ENCODE results near the gene GPM6B.

GPM6B gene

GRCh38 chrX:13778916-13779315, 38.0 kb downstream of the GPM6B start:
- Histone ChIP-seq H3K27ac (ENCODE audit: poor library complexity, severe bottlenecking) (no peak overlapping the region), H3K4me3 (ENCODE audit: severe bottlenecking) (no peak overlapping the region), H3K27me3 (ENCODE audit: insufficient read depth, poor library complexity, severe bottlenecking) (no peaks in the 10 kb centered on the region), H3K4me1 (ENCODE audit: insufficient read depth, poor library complexity, severe bottlenecking) (no peaks in the 10 kb centered on the region), H3K9me3 (ENCODE audit: severe bottlenecking) (no peaks in the 10 kb centered on the region), H3K36me3 (ENCODE audit: low read depth) (no peaks in the 10 kb centered on the region)
- TF ChIP-seq, protein P1, sequence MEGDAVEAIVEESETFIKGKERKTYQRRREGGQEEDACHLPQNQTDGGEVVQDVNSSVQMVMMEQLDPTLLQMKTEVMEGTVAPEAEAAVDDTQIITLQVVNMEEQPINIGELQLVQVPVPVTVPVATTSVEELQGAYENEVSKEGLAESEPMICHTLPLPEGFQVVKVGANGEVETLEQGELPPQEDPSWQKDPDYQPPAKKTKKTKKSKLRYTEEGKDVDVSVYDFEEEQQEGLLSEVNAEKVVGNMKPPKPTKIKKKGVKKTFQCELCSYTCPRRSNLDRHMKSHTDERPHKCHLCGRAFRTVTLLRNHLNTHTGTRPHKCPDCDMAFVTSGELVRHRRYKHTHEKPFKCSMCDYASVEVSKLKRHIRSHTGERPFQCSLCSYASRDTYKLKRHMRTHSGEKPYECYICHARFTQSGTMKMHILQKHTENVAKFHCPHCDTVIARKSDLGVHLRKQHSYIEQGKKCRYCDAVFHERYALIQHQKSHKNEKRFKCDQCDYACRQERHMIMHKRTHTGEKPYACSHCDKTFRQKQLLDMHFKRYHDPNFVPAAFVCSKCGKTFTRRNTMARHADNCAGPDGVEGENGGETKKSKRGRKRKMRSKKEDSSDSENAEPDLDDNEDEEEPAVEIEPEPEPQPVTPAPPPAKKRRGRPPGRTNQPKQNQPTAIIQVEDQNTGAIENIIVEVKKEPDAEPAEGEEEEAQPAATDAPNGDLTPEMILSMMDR (IDR thresholded peaks at IDR 0.05; ENCODE audit: poor library complexity, severe bottlenecking): no peak
- no peak for DNase-seq (ENCODE audit: low spot score)
- ATAC-seq (ENCODE audit: low read depth): no peak

DNA sequence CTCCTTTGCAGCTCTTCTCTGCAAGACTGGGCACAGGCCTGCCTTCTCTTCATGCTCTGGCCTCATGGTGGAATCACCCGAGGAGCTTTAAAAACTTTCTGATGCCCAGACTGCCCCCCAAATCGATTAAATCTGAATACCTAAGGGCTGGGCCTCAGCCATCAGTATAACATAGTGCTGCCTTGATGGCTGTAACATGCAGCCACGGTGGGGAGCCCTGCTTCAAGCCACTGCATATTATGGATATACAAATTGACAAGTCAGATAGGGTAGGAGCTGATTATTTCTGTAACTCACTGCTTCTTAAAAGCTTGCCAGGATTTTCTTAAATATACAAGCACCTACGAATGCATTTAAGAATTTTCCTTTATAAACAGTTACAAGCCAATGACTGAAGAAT, 40.5 kb downstream of the GPM6B start:
- Histone ChIP-seq H3K36me3 (ENCODE audit: low read depth) (no peaks in the 10 kb centered on the region), H3K27me3 (ENCODE audit: insufficient read depth, poor library complexity, severe bottlenecking) (no peaks in the 10 kb centered on the region), H3K4me3 (ENCODE audit: severe bottlenecking) (no peak overlapping the region), H3K4me1 (ENCODE audit: insufficient read depth, poor library complexity, severe bottlenecking) (no peaks in the 10 kb centered on the region), H3K9me3 (ENCODE audit: severe bottlenecking) (no peaks in the 10 kb centered on the region), H3K27ac (ENCODE audit: poor library complexity, severe bottlenecking) (no peak overlapping the region)
- DNase-seq (ENCODE audit: low spot score): no peak
- ATAC-seq (ENCODE audit: low read depth): no peak
- TF ChIP-seq, protein P1 (IDR thresholded peaks at IDR 0.05; ENCODE audit: poor library complexity, severe bottlenecking): no peak

DNA sequence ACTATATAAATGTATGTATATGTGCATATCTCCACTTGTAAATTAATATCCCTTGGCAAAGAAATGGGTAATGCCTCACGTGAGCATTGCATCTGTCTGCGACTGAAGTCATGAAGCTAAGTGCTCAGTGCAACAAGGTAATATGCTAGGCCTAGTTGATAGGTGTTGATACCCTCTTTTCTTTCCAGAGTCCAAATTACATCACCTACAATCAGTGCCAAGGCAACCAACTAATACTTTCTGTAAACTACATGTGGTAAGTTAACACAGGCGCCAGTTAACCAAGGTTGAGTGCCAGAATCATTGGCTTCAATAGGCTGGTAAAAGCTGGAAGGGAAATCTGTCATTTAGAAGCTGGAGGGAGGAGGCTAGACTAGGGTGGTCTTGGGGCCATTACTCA, 41.1 kb downstream of the GPM6B start:
- TF ChIP-seq, protein P1 (IDR thresholded peaks at IDR 0.05; ENCODE audit: poor library complexity, severe bottlenecking): no peak
- H3K9me3 ChIP-seq (ENCODE audit: severe bottlenecking): no peaks in the 10 kb centered on the region
- DNase-seq (ENCODE audit: low spot score) (no peak), ATAC-seq (ENCODE audit: low read depth) (no peak)
- H3K36me3 ChIP-seq (ENCODE audit: low read depth): no peaks in the 10 kb centered on the region
- no peaks in the 10 kb centered on the region for H3K27me3 ChIP-seq (ENCODE audit: insufficient read depth, poor library complexity, severe bottlenecking)
- no peaks in the 10 kb centered on the region for H3K4me1 ChIP-seq (ENCODE audit: insufficient read depth, poor library complexity, severe bottlenecking)
- H3K4me3 ChIP-seq (ENCODE audit: severe bottlenecking): no peak overlapping the region
- no peak overlapping the region for H3K27ac ChIP-seq (ENCODE audit: poor library complexity, severe bottlenecking)

DNA sequence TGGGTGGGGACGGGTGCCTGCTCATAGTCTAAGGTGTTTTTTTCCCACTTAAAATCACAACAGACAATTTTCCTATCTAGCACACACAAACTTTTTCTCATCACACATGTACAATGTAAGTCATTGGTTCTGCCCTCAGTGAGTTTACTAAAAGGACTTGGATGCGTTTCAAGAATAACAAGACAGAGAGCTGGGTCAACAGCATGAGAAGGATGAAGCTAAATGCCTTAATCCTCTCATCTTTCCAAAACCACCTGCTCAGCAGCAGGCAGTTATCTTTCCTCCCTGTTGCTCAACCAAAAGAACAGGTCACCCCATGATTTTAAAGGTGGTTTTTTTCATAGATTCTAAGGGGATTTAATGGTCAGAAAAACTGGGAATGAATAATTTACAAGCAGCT, 42.2 kb downstream of the GPM6B start:
- TF ChIP-seq, protein P1 (IDR thresholded peaks at IDR 0.05; ENCODE audit: poor library complexity, severe bottlenecking): no peak

DNA sequence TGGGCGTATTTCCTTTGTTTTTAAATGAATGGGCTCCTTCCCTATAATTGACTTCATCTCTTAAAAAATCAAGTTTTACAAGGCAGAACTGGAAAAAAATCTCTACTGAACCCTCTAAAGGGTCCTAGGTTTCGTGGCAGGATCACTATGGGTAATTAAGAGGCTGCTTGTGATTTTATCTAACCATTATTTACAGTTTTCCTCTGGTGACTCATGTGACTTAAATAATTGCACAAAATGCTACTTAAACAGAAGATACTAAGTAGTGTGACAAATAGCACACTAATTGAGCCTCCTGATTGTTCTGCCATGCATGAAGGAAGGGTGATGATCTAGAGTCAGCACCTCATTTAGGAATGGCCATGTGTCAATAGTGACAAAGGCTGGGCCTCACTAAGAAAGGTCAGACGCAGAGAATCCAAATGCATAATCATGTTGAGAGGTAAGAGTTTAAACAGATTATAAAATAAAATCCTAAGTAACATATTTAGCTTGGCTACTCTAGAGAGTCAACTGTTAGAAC, 46.8 kb downstream of the GPM6B start:
- TF ChIP-seq, protein P1 (IDR thresholded peaks at IDR 0.05; ENCODE audit: poor library complexity, severe bottlenecking): no peak
- Histone ChIP-seq H3K9me3 (ENCODE audit: severe bottlenecking) (no peaks in the 10 kb centered on the region), H3K36me3 (ENCODE audit: low read depth) (peaks cover 13% of the 10 kb centered on the region), H3K27me3 (ENCODE audit: insufficient read depth, poor library complexity, severe bottlenecking) (no peaks in the 10 kb centered on the region), H3K4me1 (ENCODE audit: insufficient read depth, poor library complexity, severe bottlenecking) (no peaks in the 10 kb centered on the region), H3K27ac (ENCODE audit: poor library complexity, severe bottlenecking) (no peak overlapping the region), H3K4me3 (ENCODE audit: severe bottlenecking) (no peak overlapping the region)
- ATAC-seq (ENCODE audit: low read depth) (no peak), DNase-seq (ENCODE audit: low spot score) (no peak)

More for the DNA sequence above, 42.2 kb downstream of the GPM6B start:
- Histone ChIP-seq H3K4me1 (ENCODE audit: insufficient read depth, poor library complexity, severe bottlenecking) (no peaks in the 10 kb centered on the region), H3K9me3 (ENCODE audit: severe bottlenecking) (no peaks in the 10 kb centered on the region), H3K27me3 (ENCODE audit: insufficient read depth, poor library complexity, severe bottlenecking) (no peaks in the 10 kb centered on the region), H3K4me3 (ENCODE audit: severe bottlenecking) (no peak overlapping the region), H3K36me3 (ENCODE audit: low read depth) (no peaks in the 10 kb centered on the region), H3K27ac (ENCODE audit: poor library complexity, severe bottlenecking) (no peak overlapping the region)
- DNase-seq (ENCODE audit: low spot score) (no peak), ATAC-seq (ENCODE audit: low read depth) (no peak)

Data from RWPE2 (cell line).